ENCODE data around the gene TMEM222. TPM values are rescaled to one million over a fixed set of nuclear protein-coding genes. Genes with fewer than 3 reads are reported as not detected.

The TMEM222 gene
- total RNA-seq, 3 donors from 2014 or later = 30.0 to 30.9 (median 30.8) TPM

GRCh38 chr1:27290581-27290980 is 31.4 kb upstream of the TMEM222 start:
- intact Hi-C loops (cut with DNase I, micrococcal nuclease) = no loop called here

GRCh38 chr1:27292106-27292505 is 29.9 kb upstream of the TMEM222 start:
- DNase-seq (no peak), ATAC-seq (no peak)
- H3K9me3 ChIP-seq = no peaks in the 10 kb centered on the region
- H3K4me3 ChIP-seq = no peak overlapping the region
- H3K36me3 ChIP-seq (ENCODE audit: low read depth) = no peaks in the 10 kb centered on the region
- TF ChIP-seq CTCF (IDR thresholded peaks at IDR 0.05) = no peak
- intact Hi-C loops (cut with DNase I, micrococcal nuclease) = no loop called here
- H3K4me1 ChIP-seq (ENCODE audit: low read depth) = no peaks in the 10 kb centered on the region

More at GRCh38 chr1:27290581-27290980, 31.4 kb upstream of the TMEM222 start:
- Histone ChIP-seq H3K9me3 (no peaks in the 10 kb centered on the region), H3K4me3 (no peak overlapping the region), H3K4me1 (ENCODE audit: low read depth) (no peaks in the 10 kb centered on the region), H3K36me3 (ENCODE audit: low read depth) (no peaks in the 10 kb centered on the region)
- DNase-seq (no peak), ATAC-seq (peak; percentile 16)
- TF ChIP-seq CTCF (IDR thresholded peaks at IDR 0.05) = no peak

GRCh38 chr1:27293915-27294314 is 28.0 kb upstream of the TMEM222 start:
- Histone ChIP-seq H3K4me1 (ENCODE audit: low read depth) (no peaks in the 10 kb centered on the region), H3K36me3 (ENCODE audit: low read depth) (no peaks in the 10 kb centered on the region), H3K4me3 (no peak overlapping the region), H3K9me3 (no peaks in the 10 kb centered on the region)
- ATAC-seq = no peak
- TF ChIP-seq CTCF (IDR thresholded peaks at IDR 0.05) = no peak
- intact Hi-C loops (cut with DNase I, micrococcal nuclease) = no loop called here
- DNase-seq = no peak

- Histone ChIP-seq H3K4me1 (ENCODE audit: low read depth) (peaks cover 3% of the 10 kb centered on the region), H3K36me3 (ENCODE audit: low read depth) (no peaks in the 10 kb centered on the region), H3K4me3 (no peak overlapping the region), H3K9me3 (no peaks in the 10 kb centered on the region)
- ATAC-seq (peak; percentile 49), DNase-seq (peak; percentile 65 to 78 (median 75))
- intact Hi-C loops (cut with DNase I, micrococcal nuclease) = no loop called here
- TF ChIP-seq CTCF (IDR thresholded peaks at IDR 0.05) = peak; percentile 37
Measured at GRCh38 chr1:27296773-27297291, 25.1 kb upstream of the TMEM222 start.

- DNase-seq (no peak), ATAC-seq (no peak)
- intact Hi-C loops (cut with DNase I, micrococcal nuclease) = no loop called here
- TF ChIP-seq CTCF (IDR thresholded peaks at IDR 0.05) = no peak
- Histone ChIP-seq H3K4me1 (ENCODE audit: low read depth) (peaks cover 3% of the 10 kb centered on the region), H3K36me3 (ENCODE audit: low read depth) (no peaks in the 10 kb centered on the region), H3K4me3 (no peak overlapping the region), H3K9me3 (no peaks in the 10 kb centered on the region)
Measured at GRCh38 chr1:27297903-27298302, 24.1 kb upstream of the TMEM222 start.
